GM21367 (cell line): ENCODE measurements around the gene CATSPER1.
"Not testable (repeated sequence)": the region's sequence is repeated elsewhere in the genome, so short reads cannot be mapped to it uniquely, and the experiment has no call there.

Source experiments
- ATAC-seq: cut with Tn5 transposase; IDR thresholded peaks from one replicate; pipeline ENCODE4 v1.9.1; 2021; ENCODE audit not compliant: unreplicated experiment

The CATSPER1 gene

GRCh38 chr11:66020618-66021357 is 5.5 kb downstream of the CATSPER1 start:
- ATAC-seq, result no peak

DNA sequence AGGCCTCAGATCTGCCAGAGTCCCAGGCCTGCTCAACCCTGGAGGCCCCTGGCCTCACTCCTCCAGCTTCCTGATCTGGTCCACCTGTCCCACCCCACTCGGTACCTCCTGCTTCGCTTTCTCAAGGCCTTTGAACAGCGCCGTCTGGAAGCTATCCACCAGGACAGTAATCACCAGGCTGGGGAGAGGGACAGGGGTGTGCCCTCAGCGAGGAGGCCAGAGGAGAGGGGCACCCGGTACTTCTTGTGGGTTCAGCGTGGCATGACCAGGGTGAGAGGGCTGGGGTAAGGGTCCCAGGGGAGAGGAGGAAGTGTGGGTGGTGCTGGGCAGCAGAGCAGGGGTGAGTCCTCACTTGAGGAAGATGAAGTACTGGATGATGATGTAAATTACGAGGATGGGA is 6.1 kb downstream of the CATSPER1 start:
- no peak for ATAC-seq

- no peak for ATAC-seq
Measured at GRCh38 chr11:66017321-66017720, 9.0 kb downstream of the CATSPER1 start.

DNA sequence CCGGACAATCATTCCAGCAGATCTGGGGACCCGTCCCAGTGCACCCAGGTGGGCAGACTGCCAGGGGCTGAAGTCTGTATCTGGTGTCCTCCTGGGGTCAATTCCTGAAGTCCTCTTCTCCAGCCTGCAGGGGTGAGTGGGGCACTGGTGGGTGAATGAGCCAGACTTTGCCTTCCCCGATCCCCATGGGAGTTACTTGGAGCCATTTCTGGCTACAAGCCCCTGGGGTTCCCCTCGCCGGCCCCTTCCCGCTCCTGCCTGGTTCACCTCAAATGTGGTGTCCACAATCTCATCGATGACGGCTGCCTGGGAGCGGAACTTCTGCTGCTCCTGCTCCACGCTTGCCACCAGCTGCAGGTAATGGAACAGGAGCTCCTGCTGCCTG is 9.5 kb downstream of the CATSPER1 start:
- no peak for ATAC-seq

DNA sequence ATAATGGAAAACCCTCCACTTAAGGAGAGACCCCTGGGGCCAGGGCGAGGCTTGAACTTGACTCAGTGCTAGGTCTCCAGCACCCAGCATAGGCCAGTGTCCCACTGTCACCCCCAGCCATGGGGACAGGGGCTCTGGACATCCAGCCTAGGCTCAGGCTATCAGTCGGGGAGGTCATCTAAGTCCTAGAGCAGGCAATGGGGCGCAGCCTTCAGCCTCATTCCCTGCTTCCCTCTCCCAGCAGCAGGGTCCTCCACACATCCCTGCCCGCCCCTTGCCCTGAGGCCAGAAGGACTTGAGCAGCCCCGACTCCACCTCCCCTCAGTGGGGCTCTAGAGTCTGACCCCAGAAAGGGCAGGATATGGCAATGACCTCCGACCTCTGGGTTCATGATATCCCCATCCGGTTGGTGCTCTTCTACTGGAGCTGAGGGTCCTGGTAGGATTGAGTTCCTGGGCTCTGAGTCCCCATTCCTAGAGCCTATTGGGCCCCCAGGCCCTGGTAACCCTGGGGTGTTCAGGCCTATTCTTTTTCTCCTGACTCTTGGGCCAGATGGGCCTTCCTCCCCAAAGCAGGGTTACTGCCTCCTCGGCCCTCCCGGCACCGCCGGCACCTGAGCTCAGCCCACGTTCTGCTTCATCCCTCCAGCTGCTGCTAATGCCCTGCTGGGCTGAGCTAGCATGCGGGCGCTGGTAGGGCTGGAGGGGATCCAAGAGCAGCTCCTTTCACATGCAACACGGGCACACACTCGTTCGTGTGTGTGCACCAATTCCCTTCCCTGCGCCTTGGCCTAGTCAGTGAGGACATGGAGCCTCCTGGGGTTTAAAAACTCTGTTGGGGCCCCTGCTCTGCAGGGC is 10.1 kb downstream of the CATSPER1 start:
- ATAC-seq, result no peak

DNA sequence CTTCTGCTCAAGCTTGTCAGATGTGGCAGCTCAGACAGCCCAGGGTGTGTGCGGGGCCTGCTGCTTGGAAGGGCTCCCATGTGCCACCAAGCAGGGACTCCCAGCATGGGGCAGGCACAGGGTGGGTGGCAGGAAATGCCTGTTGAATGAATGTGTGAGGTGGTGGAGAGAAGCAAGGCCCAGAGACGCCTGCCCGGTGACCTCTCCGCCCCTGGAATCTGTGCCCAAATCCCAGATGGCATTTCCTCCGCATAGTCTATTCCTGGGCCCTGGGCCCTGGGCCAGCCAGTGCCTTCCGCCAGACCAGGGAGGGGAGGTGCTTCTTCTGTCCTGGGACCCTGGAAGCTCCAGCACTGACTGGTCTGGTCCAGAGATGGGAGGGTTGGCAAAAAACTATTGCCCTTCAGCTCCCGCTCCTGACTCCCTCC is 10.8 kb downstream of the CATSPER1 start:
- no peak for ATAC-seq

DNA sequence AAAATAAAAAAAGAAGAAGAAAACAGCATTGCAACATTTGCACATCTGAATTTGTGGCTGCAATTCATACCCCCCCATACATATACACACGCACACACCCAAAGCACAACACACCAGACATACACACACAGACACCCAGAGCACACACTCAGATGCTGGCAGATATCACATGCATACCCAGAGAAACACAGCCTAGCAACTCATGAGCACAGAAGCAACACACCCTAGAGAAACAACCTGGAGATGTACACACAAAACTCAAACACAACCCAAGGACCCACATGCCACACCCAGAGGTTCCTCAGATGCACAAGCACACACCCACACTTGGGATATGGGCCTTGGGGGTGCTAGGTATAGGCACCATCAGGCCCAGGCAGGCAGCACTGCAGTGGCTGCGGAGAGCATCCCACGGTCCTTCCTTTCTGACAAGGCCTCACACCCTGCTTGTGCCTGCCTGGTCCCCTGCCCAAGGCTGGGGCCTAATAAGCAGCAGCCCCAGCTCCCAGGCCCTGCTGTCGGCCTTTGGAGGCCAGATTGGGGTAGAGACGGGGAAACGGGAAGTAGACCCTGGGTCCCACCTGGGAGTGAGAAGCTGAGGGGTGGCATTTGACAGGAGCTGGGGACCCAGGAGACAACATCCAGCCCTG is 11.3 kb downstream of the CATSPER1 start:
- no peak for ATAC-seq

DNA sequence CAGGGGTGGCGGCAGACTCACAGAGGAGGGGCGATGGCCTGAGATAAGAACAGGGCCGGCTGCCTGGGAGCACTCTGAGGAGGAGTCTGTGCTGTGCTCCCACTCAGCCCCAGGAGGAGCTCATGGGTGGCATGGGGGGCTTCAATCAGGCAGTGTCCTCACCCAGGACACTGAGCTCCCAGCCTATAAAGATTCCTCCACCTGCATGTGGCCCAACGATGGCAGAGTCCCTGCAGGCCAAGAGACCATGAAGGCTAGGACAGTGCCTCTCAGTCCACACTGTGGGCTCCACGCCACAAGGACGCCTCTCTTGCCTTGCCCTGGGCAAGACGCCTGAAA is 12.5 kb downstream of the CATSPER1 start:
- ATAC-seq, result no peak

DNA sequence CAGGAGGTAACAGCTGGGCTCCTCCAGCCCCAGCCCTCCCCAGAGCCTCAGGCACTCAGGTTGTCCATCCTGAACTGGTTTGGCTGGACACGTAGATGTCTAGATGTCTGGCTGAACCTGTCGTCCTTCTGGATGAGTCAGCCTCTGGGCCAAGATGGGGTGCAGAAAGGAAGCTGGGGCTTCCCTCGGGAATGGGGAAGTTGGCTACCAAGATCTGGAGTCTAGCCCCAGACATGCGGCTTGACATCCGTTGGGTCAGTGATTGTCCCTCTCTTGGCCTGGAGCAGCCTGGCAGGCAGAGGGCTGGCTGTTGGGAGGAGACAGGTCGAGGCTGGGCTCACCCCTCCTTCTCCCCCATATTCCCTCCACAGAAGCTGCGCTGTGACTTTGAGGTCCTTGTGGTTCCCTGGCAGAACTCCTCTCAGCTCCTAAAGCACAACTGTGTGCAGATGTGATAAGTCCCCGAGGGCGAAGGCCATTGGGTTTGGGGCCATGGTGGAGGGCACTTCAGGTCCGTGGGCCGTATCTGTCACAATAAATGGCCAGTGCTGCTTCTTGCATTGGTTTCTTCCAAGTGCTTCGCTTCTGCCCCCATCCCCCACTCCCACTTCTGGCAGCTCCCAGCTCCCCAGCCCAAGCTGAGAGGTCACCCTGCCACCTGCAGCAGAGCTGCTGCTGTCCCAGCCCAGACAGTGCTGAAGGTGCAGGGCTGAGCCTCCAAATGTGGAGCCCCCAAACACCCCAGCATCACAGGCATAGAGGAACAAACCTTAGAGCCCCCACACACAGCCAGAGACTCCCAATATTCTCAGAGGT is 13.1 kb downstream of the CATSPER1 start:
- ATAC-seq, result no peak

- ATAC-seq, result no peak
Measured at GRCh38 chr11:66012371-66012945, 13.8 kb downstream of the CATSPER1 start.

- no peak for ATAC-seq
Measured at GRCh38 chr11:66011785-66012303, 14.4 kb downstream of the CATSPER1 start, which contains the start of gene CST6. Gene CST6, plus strand, starts transcription at chr11:66012008. Its CDS starts 37 bp downstream, at chr11:66012045.

DNA sequence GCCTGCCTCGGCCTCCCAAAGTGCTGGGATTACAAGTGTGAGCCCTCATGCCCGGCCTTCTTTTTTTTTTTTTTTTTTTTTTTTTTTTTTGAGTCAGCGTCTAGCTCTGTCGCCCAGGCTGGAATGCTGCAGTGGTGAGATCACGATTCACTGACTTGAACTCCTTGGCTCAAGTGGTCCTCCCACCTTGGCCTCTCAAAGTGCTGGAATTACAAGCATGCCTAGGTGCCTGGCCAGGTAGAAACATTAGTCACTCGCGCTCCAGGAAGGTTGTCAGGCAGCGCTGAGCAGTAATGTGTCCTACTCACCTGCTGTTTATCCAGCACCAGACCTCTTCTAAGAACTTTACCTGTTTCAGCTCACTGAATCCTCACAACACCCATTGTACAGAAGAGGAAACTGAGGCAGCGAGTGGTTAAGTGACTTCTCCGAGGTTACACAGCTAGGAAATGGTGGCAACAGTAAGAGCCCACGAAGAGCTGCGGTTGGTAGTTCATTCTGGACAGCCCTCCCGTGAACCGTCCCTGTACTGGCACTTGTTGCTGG is 15.0 kb downstream of the CATSPER1 start:
- ATAC-seq, result no peak

- ATAC-seq, result not testable (repeated sequence)
Measured at GRCh38 chr11:66010036-66010435, 16.2 kb downstream of the CATSPER1 start.

- no peak for ATAC-seq
Measured at GRCh38 chr11:66008468-66009101, 17.7 kb downstream of the CATSPER1 start.

- ATAC-seq, result no peak
Measured at GRCh38 chr11:66008095-66008467, 18.2 kb downstream of the CATSPER1 start.

DNA sequence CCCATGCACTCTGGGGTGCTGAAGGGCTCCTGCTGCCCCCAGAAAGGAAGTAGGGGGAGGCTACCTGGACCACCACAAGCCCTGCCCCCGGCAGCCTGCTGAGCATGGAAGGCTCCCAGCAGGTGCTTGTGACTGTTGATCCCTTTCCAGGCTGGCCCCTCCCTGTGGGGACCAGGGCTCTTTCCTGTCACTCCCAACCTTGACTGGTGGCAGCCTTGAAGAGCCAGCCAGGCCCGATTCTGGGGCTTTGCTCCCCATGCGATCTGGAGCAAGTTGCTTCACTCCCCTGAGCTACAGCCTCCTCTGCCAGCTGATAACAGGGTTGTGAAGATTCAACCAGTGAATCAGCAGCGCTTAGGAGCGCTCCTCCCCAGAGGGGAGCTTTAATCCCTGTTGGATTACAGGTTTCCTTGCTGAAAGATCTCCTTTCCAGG is 19.1 kb downstream of the CATSPER1 start:
- ATAC-seq, result no peak

DNA sequence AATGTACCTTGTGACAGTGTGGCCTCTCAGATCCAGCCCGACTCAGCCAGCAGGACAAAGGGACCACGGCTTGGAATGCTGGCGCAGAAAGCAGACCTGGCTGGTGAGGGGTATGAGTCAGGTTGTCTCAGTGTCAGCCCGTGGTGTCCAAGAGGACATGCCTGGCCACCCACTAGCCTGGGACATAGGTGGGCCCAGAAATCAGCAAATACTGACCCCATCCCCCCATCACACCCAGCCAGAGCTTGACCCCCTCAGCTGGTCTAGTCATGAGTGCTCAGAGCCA is 19.4 kb downstream of the CATSPER1 start:
- ATAC-seq, result no peak

- no peak for ATAC-seq
Measured at GRCh38 chr11:66006134-66006890, 20.0 kb downstream of the CATSPER1 start.

DNA sequence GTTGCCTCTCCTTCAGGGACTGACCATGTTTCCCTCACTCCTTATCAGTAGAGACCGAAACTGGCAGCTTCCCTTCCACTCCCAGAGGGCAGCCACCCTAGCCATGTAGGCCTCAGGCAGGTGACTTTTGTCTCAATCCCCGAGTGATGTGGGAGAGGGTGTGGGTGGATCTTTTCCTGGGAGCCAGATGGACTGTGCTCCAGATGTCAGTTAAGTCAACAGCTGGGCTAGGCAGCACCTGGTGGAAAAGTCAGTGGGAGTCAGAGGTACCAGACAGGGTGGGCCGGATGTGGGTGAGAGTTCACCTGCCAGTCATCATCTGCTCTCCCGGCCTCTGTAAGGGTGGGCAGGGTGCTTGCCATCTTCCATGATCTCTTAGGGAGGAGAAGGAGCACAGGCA is 22.1 kb downstream of the CATSPER1 start:
- ATAC-seq, result no peak
